Measurements from ENCODE around the gene SECISBP2.

Gene SECISBP2

GRCh38 chr9:89346696-89347095 is 28.4 kb downstream of the SECISBP2 start:
- no peak for DNase-seq

GRCh38 chr9:89347651-89348050 is 29.4 kb downstream of the SECISBP2 start:
- no peak for DNase-seq

- no peak for DNase-seq
These were observed 31.3 kb downstream of the SECISBP2 start for GRCh38 chr9:89349607-89350006.

- no peak for DNase-seq
These were observed 32.8 kb downstream of the SECISBP2 start for GRCh38 chr9:89350988-89351557.

GRCh38 chr9:89351584-89352300 is 33.4 kb downstream of the SECISBP2 start:
- no peak for DNase-seq

GRCh38 chr9:89352451-89352850 is 34.2 kb downstream of the SECISBP2 start:
- DNase-seq: no peak

- DNase-seq: no peak
These were observed 34.8 kb downstream of the SECISBP2 start for GRCh38 chr9:89352874-89353649.

GRCh38 chr9:89353989-89354388 is 35.7 kb downstream of the SECISBP2 start:
- DNase-seq: no peak

GRCh38 chr9:89354471-89354870 is 36.2 kb downstream of the SECISBP2 start:
- DNase-seq: no peak

- DNase-seq: no peak
These were observed 38.5 kb downstream of the SECISBP2 start for GRCh38 chr9:89356782-89357181.

- no peak for DNase-seq
These were observed 39.3 kb downstream of the SECISBP2 start for GRCh38 chr9:89357331-89358197.

GRCh38 chr9:89358376-89358916 is 40.1 kb downstream of the SECISBP2 start:
- no peak for DNase-seq

- peak in 21 of 56 donors; percentile 19 to 73 (median 30) for DNase-seq
These were observed 40.7 kb downstream of the SECISBP2 start for GRCh38 chr9:89358985-89359384.

- peak in 1 of 56 donors; percentile 18 for DNase-seq
These were observed 41.5 kb downstream of the SECISBP2 start for GRCh38 chr9:89359751-89360261.

- peak in 1 of 56 donors; percentile 29 for DNase-seq
These were observed 42.2 kb downstream of the SECISBP2 start for GRCh38 chr9:89360465-89360864.

- DNase-seq: no peak
These were observed 42.7 kb downstream of the SECISBP2 start for GRCh38 chr9:89361031-89361430.

- DNase-seq: no peak
These were observed 43.7 kb downstream of the SECISBP2 start for GRCh38 chr9:89361816-89362646.

GRCh38 chr9:89362647-89363310 is 44.5 kb downstream of the SECISBP2 start:
- DNase-seq: no peak

GRCh38 chr9:89363311-89363670 is 45.0 kb downstream of the SECISBP2 start:
- no peak for DNase-seq

Data from amygdala (tissue), 56 donors.